K562 (cell line): ENCODE measurements around the gene CHMP5. TPM values are rescaled to one million over a fixed set of nuclear protein-coding genes. Genes with fewer than 3 reads are reported as not detected.

Source experiments
- ATAC-seq: fragments of 200-7000 bp; cut with Tn5 transposase; 3 replicates; pipeline ENCODE4 v1.9.1; 2020; ENCODE audit warnings: moderate library complexity
- BruUV-seq: library from RNA; stranded (reverse); fragments of 400-500 nt; replicated peaks from 2 replicates; lab custom pipeline; 2021; lab: Mats Ljungman, UMichigan
- CTCF ChIA-PET: fragments of 300-600 bp; formaldehyde crosslinking; extraction: SDS; loops from one replicate; lab custom pipeline; 2021; ENCODE audit warnings: low intra/inter-chr PET ratio; lab: Yijun Ruan, JAX
- POLR2A ChIA-PET: fragments of 300-600, 350-650 bp; sonication (Branson Sonifier 250); formaldehyde crosslinking; extraction: SDS; loops from one replicate; lab custom pipeline; 2021; ENCODE audit warnings: antibody characterized with exemption, inconsistent platforms; lab: Yijun Ruan, JAX
- DNase-seq, 4 experiments: peaks; one replicate each; pipeline versions ENCODE4 v3.0.0 to v3.0.0-alpha.2; 2011 to 2018; ENCODE audit warnings: low spot score in 3 of 4, mixed read lengths in 3 of 4; ENCODE audit errors: extremely low read depth in 1 of 4
- FAIRE-seq: peaks from 2 replicates; lab custom pipeline; 2011; peaks lifted over from hg19 to GRCh38; lab: Jason Lieb, UNC
- H2AFZ ChIP-seq: 2 replicates; pipeline ENCODE4 v1.6.0; 2011; ENCODE audit warnings: low read depth, low read length, control low read depth, inconsistent platforms
- H3K27ac ChIP-seq: fragments of 200-600 bp; 3 replicates; pipeline ENCODE4 v1.8.0; 2011; ENCODE audit warnings: low read depth, mild to moderate bottlenecking, control low read depth, inconsistent platforms, low read length, moderate library complexity, mixed read lengths; ENCODE audit errors: extremely low read depth
- H3K27me3 ChIP-seq, 2 experiments: fragments of 300-600 bp in 1 of 2; 2 replicates in 1 of 2; 3 replicates in 1 of 2; pipeline versions ENCODE4 v1.6.0 to v1.8.0; 2011; ENCODE audit warnings: inconsistent platforms in 2 of 2, low read length in 2 of 2, mild to moderate bottlenecking in 1 of 2, mixed read lengths in 1 of 2, moderate library complexity in 1 of 2; ENCODE audit not compliant: control insufficient read depth in 2 of 2, insufficient read depth in 2 of 2
- H3K36me3 ChIP-seq: fragments of 300-600 bp; 3 replicates; pipeline ENCODE4 v1.8.0; 2011; ENCODE audit warnings: mild to moderate bottlenecking, low read length, inconsistent platforms; ENCODE audit not compliant: control insufficient read depth, insufficient read depth
- H3K4me1 ChIP-seq, 2 experiments: fragments of 200-600 bp in 1 of 2; replicated peaks in 1 of 2; 2 replicates in 1 of 2; 3 replicates in 1 of 2; pipeline versions ENCODE4 v1.5.1 to v1.8.0; 2011; ENCODE audit warnings: inconsistent platforms in 2 of 2, low read length in 2 of 2, mild to moderate bottlenecking in 1 of 2, mixed read lengths in 1 of 2, moderate library complexity in 1 of 2; ENCODE audit not compliant: control insufficient read depth in 2 of 2, insufficient read depth in 2 of 2
- H3K4me2 ChIP-seq: 2 replicates; pipeline ENCODE4 v1.6.1; 2011; ENCODE audit warnings: low read length, control low read depth, inconsistent platforms, mixed read lengths; ENCODE audit not compliant: insufficient read depth
- H3K4me3 ChIP-seq: fragments of 200-600 bp; sonication (generic), shearing (Covaris generic); 2 replicates; pipeline ENCODE4 v1.5.1; 2016; ENCODE audit warnings: control low read depth, inconsistent platforms
- H3K79me2 ChIP-seq: fragments of 200-600 bp; 3 replicates; pipeline ENCODE4 v1.8.0; 2011; ENCODE audit warnings: low read length, inconsistent platforms; ENCODE audit not compliant: control insufficient read depth, insufficient read depth
- H3K9ac ChIP-seq, 2 experiments: 2 replicates each; pipeline versions ENCODE4 v1.6.0 to v1.6.1; 2011; ENCODE audit warnings: low read depth in 2 of 2, low read length in 2 of 2, control low read depth in 1 of 2, inconsistent platforms in 1 of 2, mild to moderate bottlenecking in 1 of 2, mixed read lengths in 1 of 2; ENCODE audit not compliant: insufficient read depth in 1 of 2
- H3K9me1 ChIP-seq: one replicate; pipeline ENCODE4 v1.6.0; 2011; ENCODE audit warnings: inconsistent platforms, mild to moderate bottlenecking, low read length, moderate library complexity; ENCODE audit not compliant: control insufficient read depth, insufficient read depth
- H3K9me3 ChIP-seq: replicated peaks from 2 replicates; pipeline ENCODE4 v1.5.1; 2011; ENCODE audit warnings: low read depth, low read length, inconsistent platforms; ENCODE audit not compliant: control insufficient read depth, insufficient read depth
- H4K20me1 ChIP-seq: replicated peaks from 2 replicates; pipeline ENCODE4 v1.6.1; 2011; ENCODE audit warnings: low read length, inconsistent platforms, mixed read lengths; ENCODE audit not compliant: control insufficient read depth, insufficient read depth
- ARID1B ChIP-seq: fragments of 450-650 bp; IDR thresholded peaks from 2 replicates; pipeline ENCODE4 v1.6.1; 2016; ENCODE audit warnings: antibody characterized with exemption, mild to moderate bottlenecking, inconsistent platforms
- BRD4 ChIP-seq: fragments of 200-600 bp; sonication (generic); IDR thresholded peaks from 2 replicates; pipeline ENCODE4 v1.6.1; 2017; ENCODE audit warnings: inconsistent platforms
- EP300 ChIP-seq: IDR thresholded peaks from 2 replicates; pipeline ENCODE4 v1.6.1; 2012; ENCODE audit warnings: low read length, improper control_type of control experiment
- NFE2 ChIP-seq: IDR thresholded peaks from 2 replicates; pipeline ENCODE4 v1.6.1; 2014; ENCODE audit warnings: antibody characterized with exemption, low read depth
- REST ChIP-seq, 2 experiments: fragments of 450-650 bp; formaldehyde crosslinking in 1 of 2; IDR thresholded peaks; 2 replicates each; pipeline versions ENCODE4 v1.4.0 to v1.6.1; 2014 to 2020; ENCODE audit warnings: mild to moderate bottlenecking in 2 of 2, borderline replicate concordance in 1 of 2, low read depth in 1 of 2
- SP1 ChIP-seq: sonication (generic); formaldehyde crosslinking; IDR thresholded peaks from 2 replicates; pipeline ENCODE4 v1.8.1; 2022; ENCODE audit warnings: mild to moderate bottlenecking, missing genetic modification reagents
- ZNF253 ChIP-seq: fragments of 250-450 bp; sonication (Bioruptor Pico); conservative IDR thresholded peaks from 2 replicates; pipeline ENCODE4 v1.6.1; 2021; ENCODE audit warnings: mild to moderate bottlenecking
- ZNF551 ChIP-seq: fragments of 250-450 bp; sonication (Bioruptor Pico); IDR thresholded peaks from 2 replicates; pipeline ENCODE4 v1.5.0; 2021; ENCODE audit warnings: mild to moderate bottlenecking, moderate library complexity
- WGBS: fragments of 100-300 bp; shearing (Covaris generic); methylation state at CpG from one replicate; pipeline ENCODE4 v1.1.6; 2016; ENCODE audit warnings: low coverage, mixed read lengths; ENCODE audit not compliant: insufficient coverage; ENCODE audit errors: missing lambda C conversion rate; 5-methylcytosine and 5-hydroxymethylcytosine counted together
- in situ Hi-C: fragments of 300-500 bp; cut with MboI; formaldehyde crosslinking; loops from 4 replicates; pipeline ENCODE4 v1.15.0; 2018; ENCODE audit warnings: inconsistent platforms, mixed read lengths
- intact Hi-C: fragments of 100-400 bp; cut with micrococcal nuclease; formaldehyde crosslinking; loops from 2 replicates; pipeline ENCODE4 v1.14.2; 2022
- polyA plus RNA-seq, 8 experiments: library from polyadenylated mRNA; depleted of rRNA in 4 of 8; stranded (reverse) in 5 of 8; unstranded in 3 of 8; fragments of >200 nt; fragmentation: Nextera tagmentation in 2 of 8; fragmentation: Illumina TruSeq in 1 of 8; extraction: Ambion mirVana in 2 of 8; extraction: Trizol in 1 of 8; gene quantifications; 2 replicates each; pipeline versions ENCODE4 v1.2.1 to v1.2.3, GENCODE V29; 2011 to 2014; ENCODE audit warnings: inconsistent platforms in 1 of 8, missing spikeins in 1 of 8
- total RNA-seq, 7 experiments: library from RNA; depleted of rRNA in 6 of 7; stranded (reverse); fragments of >200 nt in 6 of 7; fragmentation: Illumina TruSeq in 2 of 7; extraction: Trizol in 2 of 7; gene quantifications; 2 replicates each; pipeline versions ENCODE4 v1.2.1 to v1.2.3, GENCODE V29; 2011 to 2021; ENCODE audit warnings: low replicate concordance in 1 of 7
- TF ChIP-seq, protein P1 (sequence below): sonication (generic); formaldehyde crosslinking; IDR thresholded peaks from 2 replicates; pipeline ENCODE4 v1.8.1; 2023; ENCODE audit warnings: mild to moderate bottlenecking, missing genetic modification reagents

The CHMP5 gene
- total and polyA plus RNA-seq, 9 of the 15 experiments (the other 6 are each of a cell fraction or from before 2014, with no cell fraction given), result 36.0 to 105 (median 54.9) TPM

GRCh38 chr9:33225319-33226147, 39.3 kb upstream of the CHMP5 start:
- FAIRE-seq, result peak; percentile 95
- Histone ChIP-seq H3K4me1 (peaks cover 0 to 4% of the 10 kb centered on the region in 2 experiments; a peak in 3 of 5 replicates), H2AFZ (peak overlapping the region; percentile 80)
- peak; percentile 18; the same call in 1 of the 2 replicates for TF ChIP-seq ARID1B
- no peak for TF ChIP-seq ZNF253 (CRISPR knock-in tag)
- TF ChIP-seq, protein P1, sequence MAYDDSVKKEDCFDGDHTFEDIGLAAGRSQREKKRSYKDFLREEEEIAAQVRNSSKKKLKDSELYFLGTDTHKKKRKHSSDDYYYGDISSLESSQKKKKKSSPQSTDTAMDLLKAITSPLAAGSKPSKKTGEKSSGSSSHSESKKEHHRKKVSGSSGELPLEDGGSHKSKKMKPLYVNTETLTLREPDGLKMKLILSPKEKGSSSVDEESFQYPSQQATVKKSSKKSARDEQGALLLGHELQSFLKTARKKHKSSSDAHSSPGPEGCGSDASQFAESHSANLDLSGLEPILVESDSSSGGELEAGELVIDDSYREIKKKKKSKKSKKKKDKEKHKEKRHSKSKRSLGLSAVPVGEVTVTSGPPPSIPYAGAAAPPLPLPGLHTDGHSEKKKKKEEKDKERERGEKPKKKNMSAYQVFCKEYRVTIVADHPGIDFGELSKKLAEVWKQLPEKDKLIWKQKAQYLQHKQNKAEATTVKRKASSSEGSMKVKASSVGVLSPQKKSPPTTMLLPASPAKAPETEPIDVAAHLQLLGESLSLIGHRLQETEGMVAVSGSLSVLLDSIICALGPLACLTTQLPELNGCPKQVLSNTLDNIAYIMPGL, result no peak
- peak; percentile 23; the same call in 1 of the 2 replicates for TF ChIP-seq EP300
- TF ChIP-seq BRD4, result no peak
- TF ChIP-seq SP1 (CRISPR knock-in tag), result 0 out of 2 replicates have a peak, but pooled peaks have one; percentile 26
- TF ChIP-seq REST (IDR thresholded peaks at IDR 0.05; ENCODE audit: borderline replicate concordance), result peak; percentile 83
- no peak for TF ChIP-seq REST (CRISPR knock-in tag; IDR thresholded peaks at IDR 0.05; ENCODE audit: low read depth)
- TF ChIP-seq NFE2, result peak; percentile 40; the same call in 1 of the 2 replicates
- no peak for TF ChIP-seq ZNF551 (CRISPR knock-in tag)

More at GRCh38 chr9:33225319-33226147, 39.3 kb upstream of the CHMP5 start:
- Histone ChIP-seq H3K27ac (no peak overlapping the region), H3K4me2 (no peak overlapping the region), H3K36me3 (no peaks in the 10 kb centered on the region), H3K27me3 (no peaks in the 10 kb centered on the region), H3K9me1 (no peaks in the 10 kb centered on the region), H3K9ac (no peak overlapping the region), H3K9me3 (no peaks in the 10 kb centered on the region), H4K20me1 (no peaks in the 10 kb centered on the region), H3K4me3 (no peak overlapping the region), H3K79me2 (no peaks in the 10 kb centered on the region)
- CTCF ChIA-PET, result interaction anchor here (0.7 to 2.9 kb wide), 2 partner anchors 144 to 149 kb away, joined by 3 to 42 read pairs; partner anchors contain the start of gene SMU1
- ATAC-seq (peak; percentile 59), DNase-seq (peak; percentile 26 to 76 (median 30))
- 17% methylated on average over 6 of the region's 6 CpGs for WGBS
- intact Hi-C loops (loop anchor here (1.0 to 10.0 kb wide), 2 partner anchors 144 to 231 kb away; no protein-coding TSS in a partner anchor), in situ Hi-C loops (loop anchor here (5.0 to 25.0 kb wide), 3 partner anchors 143 to 838 kb away; partner anchors contain the start of genes ACO1, NDUFB6, SMIM27 and TOPORS)
- POLR2A ChIA-PET, result interaction anchor here (0.6 to 1.2 kb wide), 5 partner anchors 11 to 149 kb away, joined by 3 to 6 read pairs (median 3); partner anchors contain the start of gene SMU1
- BruUV-seq, result no TSS peak
